Measurements from ENCODE around the gene SDCCAG8. TPM values are rescaled to one million over a fixed set of nuclear protein-coding genes. Genes with fewer than 3 reads are reported as not detected.

SDCCAG8 gene
- total RNA-seq, 2 donors from 2014 or later, result 18.5 to 20.3 TPM

GRCh38 chr1:243275316-243275715, 19.5 kb downstream of the SDCCAG8 start:
- Mint-ChIP-seq H3K9me3 (no peaks in the 10 kb centered on the region), H3K36me3 (peaks cover 9% of the 10 kb centered on the region), H3K4me3 (no peak overlapping the region), H3K27me3 (no peaks in the 10 kb centered on the region), H3K4me1 (ENCODE audit: low read depth in 2 of 2) (peaks cover 0 to 3% of the 10 kb centered on the region in 2 donors), H3K27ac (no peak overlapping the region)
- DNase-seq (ENCODE audit: low spot score) (no peak), ATAC-seq (no peak)

GRCh38 chr1:243280571-243281129, 24.8 kb downstream of the SDCCAG8 start:
- ATAC-seq (no peak), DNase-seq (ENCODE audit: low spot score) (no peak)
- Mint-ChIP-seq H3K27ac (no peak overlapping the region), H3K4me3 (no peak overlapping the region), H3K9me3 (no peaks in the 10 kb centered on the region), H3K36me3 (peaks cover 11% of the 10 kb centered on the region), H3K4me1 (ENCODE audit: low read depth in 2 of 2) (no peaks in the 10 kb centered on the region), H3K27me3 (no peaks in the 10 kb centered on the region)

- Mint-ChIP-seq H3K9me3 (no peaks in the 10 kb centered on the region), H3K27me3 (no peaks in the 10 kb centered on the region), H3K27ac (no peak overlapping the region), H3K4me3 (no peak overlapping the region), H3K4me1 (ENCODE audit: low read depth in 2 of 2) (no peaks in the 10 kb centered on the region), H3K36me3 (peaks cover 11% of the 10 kb centered on the region)
- ATAC-seq (no peak), DNase-seq (ENCODE audit: low spot score) (no peak)
These were observed 25.8 kb downstream of the SDCCAG8 start for GRCh38 chr1:243281672-243282071.

GRCh38 chr1:243286409-243287122, 30.7 kb downstream of the SDCCAG8 start:
- ATAC-seq (no peak), DNase-seq (ENCODE audit: low spot score) (no peak)
- Mint-ChIP-seq H3K27me3 (no peaks in the 10 kb centered on the region), H3K4me3 (no peak overlapping the region), H3K9me3 (no peaks in the 10 kb centered on the region), H3K4me1 (ENCODE audit: low read depth in 2 of 2) (peaks cover 7 to 9% of the 10 kb centered on the region in 2 donors), H3K27ac (no peak overlapping the region), H3K36me3 (peaks cover 26% of the 10 kb centered on the region)

- Mint-ChIP-seq H3K4me1 (ENCODE audit: low read depth in 2 of 2) (peaks cover 7 to 9% of the 10 kb centered on the region in 2 donors), H3K4me3 (no peak overlapping the region), H3K27ac (peak overlapping the region in 1 of 2 donors; percentile 65), H3K27me3 (no peaks in the 10 kb centered on the region), H3K9me3 (no peaks in the 10 kb centered on the region), H3K36me3 (peaks cover 26% of the 10 kb centered on the region)
- ATAC-seq, result no peak
- DNase-seq (ENCODE audit: low spot score), result no peak
These were observed 31.3 kb downstream of the SDCCAG8 start for GRCh38 chr1:243287123-243287460.

GRCh38 chr1:243287652-243288051, 31.8 kb downstream of the SDCCAG8 start:
- DNase-seq (ENCODE audit: low spot score), result no peak
- Mint-ChIP-seq H3K4me1 (ENCODE audit: low read depth in 2 of 2) (peaks cover 7 to 9% of the 10 kb centered on the region in 2 donors), H3K9me3 (peaks cover under 1% of the 10 kb centered on the region), H3K27ac (peak overlapping the region; percentile 65 to 69), H3K27me3 (no peaks in the 10 kb centered on the region), H3K36me3 (peaks cover 26% of the 10 kb centered on the region), H3K4me3 (peak overlapping the region; percentile 58)
- peak; percentile 57 to 90 for ATAC-seq

- peaks cover 7 to 9% of the 10 kb centered on the region in 2 donors for H3K4me1 Mint-ChIP-seq (ENCODE audit: low read depth in 2 of 2)
- DNase-seq (ENCODE audit: low spot score), result no peak
These were observed 32.2 kb downstream of the SDCCAG8 start for GRCh38 chr1:243288062-243288461.

GRCh38 chr1:243291292-243291691, 35.5 kb downstream of the SDCCAG8 start:
- H3K4me1 Mint-ChIP-seq (ENCODE audit: low read depth in 2 of 2), result peaks cover 7 to 9% of the 10 kb centered on the region in 2 donors
- no peaks in the 10 kb centered on the region for H3K27me3 Mint-ChIP-seq
- peaks cover 13% of the 10 kb centered on the region for H3K9me3 Mint-ChIP-seq
- H3K36me3 Mint-ChIP-seq, result peaks cover 34% of the 10 kb centered on the region
- DNase-seq (ENCODE audit: low spot score), result no peak
- H3K27ac Mint-ChIP-seq, result no peak overlapping the region
- ATAC-seq, result no peak
- H3K4me3 Mint-ChIP-seq, result no peak overlapping the region

More at GRCh38 chr1:243288062-243288461, 32.2 kb downstream of the SDCCAG8 start:
- no peak for ATAC-seq
- Mint-ChIP-seq H3K9me3 (peaks cover 3% of the 10 kb centered on the region), H3K27me3 (no peaks in the 10 kb centered on the region), H3K4me3 (peak overlapping the region; percentile 58), H3K36me3 (peaks cover 23% of the 10 kb centered on the region), H3K27ac (peak overlapping the region; percentile 65 to 69)

GRCh38 chr1:243292117-243292516, 36.3 kb downstream of the SDCCAG8 start:
- H3K27me3 Mint-ChIP-seq, result no peaks in the 10 kb centered on the region
- ATAC-seq, result no peak
- peaks cover 39% of the 10 kb centered on the region for H3K36me3 Mint-ChIP-seq
- DNase-seq (ENCODE audit: low spot score), result no peak
- no peak overlapping the region for H3K4me3 Mint-ChIP-seq
- H3K27ac Mint-ChIP-seq, result no peak overlapping the region
- peaks cover 13% of the 10 kb centered on the region for H3K9me3 Mint-ChIP-seq
- peaks cover 7 to 9% of the 10 kb centered on the region in 2 donors for H3K4me1 Mint-ChIP-seq (ENCODE audit: low read depth in 2 of 2)

- H3K9me3 Mint-ChIP-seq, result peaks cover 13% of the 10 kb centered on the region
- no peak overlapping the region for H3K4me3 Mint-ChIP-seq
- no peak overlapping the region for H3K27ac Mint-ChIP-seq
- ATAC-seq (no peak), DNase-seq (ENCODE audit: low spot score) (no peak)
- no peaks in the 10 kb centered on the region for H3K27me3 Mint-ChIP-seq
- peaks cover 41% of the 10 kb centered on the region for H3K36me3 Mint-ChIP-seq
- H3K4me1 Mint-ChIP-seq (ENCODE audit: low read depth in 2 of 2), result no peaks in the 10 kb centered on the region
These were observed 38.3 kb downstream of the SDCCAG8 start for GRCh38 chr1:243293941-243294722.

GRCh38 chr1:243294723-243295121, 38.9 kb downstream of the SDCCAG8 start:
- no peak overlapping the region for H3K27ac Mint-ChIP-seq
- DNase-seq (ENCODE audit: low spot score) (no peak), ATAC-seq (no peak)
- H3K4me3 Mint-ChIP-seq, result no peak overlapping the region
- no peaks in the 10 kb centered on the region for H3K27me3 Mint-ChIP-seq
- H3K9me3 Mint-ChIP-seq, result peaks cover 13% of the 10 kb centered on the region
- H3K36me3 Mint-ChIP-seq, result peaks cover 36% of the 10 kb centered on the region
- no peaks in the 10 kb centered on the region for H3K4me1 Mint-ChIP-seq (ENCODE audit: low read depth in 2 of 2)

- Mint-ChIP-seq H3K27me3 (no peaks in the 10 kb centered on the region), H3K9me3 (peaks cover 7% of the 10 kb centered on the region), H3K4me1 (ENCODE audit: low read depth in 2 of 2) (no peaks in the 10 kb centered on the region), H3K27ac (no peak overlapping the region), H3K36me3 (peaks cover 30% of the 10 kb centered on the region), H3K4me3 (no peak overlapping the region)
- DNase-seq (ENCODE audit: low spot score), result no peak
- no peak for ATAC-seq
These were observed 43.2 kb downstream of the SDCCAG8 start for GRCh38 chr1:243299069-243299468.

GRCh38 chr1:243301059-243301458, 45.2 kb downstream of the SDCCAG8 start:
- Mint-ChIP-seq H3K4me3 (no peak overlapping the region), H3K4me1 (ENCODE audit: low read depth in 2 of 2) (no peaks in the 10 kb centered on the region), H3K27ac (no peak overlapping the region), H3K9me3 (no peaks in the 10 kb centered on the region), H3K36me3 (peaks cover 19% of the 10 kb centered on the region), H3K27me3 (no peaks in the 10 kb centered on the region)
- no peak for DNase-seq (ENCODE audit: low spot score)
- ATAC-seq, result no peak

- DNase-seq (ENCODE audit: low spot score) (no peak), ATAC-seq (no peak)
- Mint-ChIP-seq H3K27me3 (no peaks in the 10 kb centered on the region), H3K9me3 (no peaks in the 10 kb centered on the region), H3K4me1 (ENCODE audit: low read depth in 2 of 2) (no peaks in the 10 kb centered on the region), H3K4me3 (no peak overlapping the region), H3K27ac (no peak overlapping the region), H3K36me3 (peaks cover 12% of the 10 kb centered on the region)
These were observed 56.0 kb downstream of the SDCCAG8 start for GRCh38 chr1:243311809-243312208.
